GM21423 (cell line): ENCODE data around the gene PTPN2.

Experiments used
- ATAC-seq: cut with Tn5 transposase; IDR thresholded peaks from one replicate; pipeline ENCODE4 v1.9.1; 2021; ENCODE audit warnings: mild to moderate bottlenecking, moderate library complexity; ENCODE audit not compliant: unreplicated experiment

The PTPN2 gene

DNA sequence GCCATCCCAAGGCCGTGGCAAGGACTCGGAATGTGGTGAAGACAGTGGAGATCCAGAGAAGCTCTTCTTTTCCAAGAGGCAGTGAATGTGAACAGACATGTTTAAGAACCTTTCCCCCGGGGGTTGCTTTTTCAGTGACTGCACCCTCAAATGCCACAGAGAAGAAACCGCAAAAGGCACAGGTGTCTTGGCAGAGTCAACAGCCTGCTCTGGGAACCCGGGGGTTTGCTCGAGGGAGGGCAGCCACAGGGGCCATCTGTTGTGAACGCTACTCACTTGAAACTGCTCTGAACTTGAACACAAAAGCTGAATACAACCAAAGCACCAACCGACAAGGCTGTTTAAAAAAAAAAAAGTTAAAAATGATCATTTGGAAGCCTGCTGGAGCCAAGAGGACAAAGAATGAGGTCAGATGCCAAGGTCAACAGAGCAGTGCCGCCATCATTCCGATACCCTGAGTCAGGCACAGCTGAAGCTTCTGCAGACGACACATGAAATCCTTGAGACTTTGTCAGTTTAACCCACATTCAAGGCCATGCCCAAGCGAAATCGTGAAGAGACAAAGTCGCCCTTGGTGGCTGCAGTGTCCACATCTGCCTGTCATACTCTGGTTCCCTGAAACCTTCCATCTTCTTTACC, 133.8 kb downstream of the PTPN2 start:
- no peak for ATAC-seq

DNA sequence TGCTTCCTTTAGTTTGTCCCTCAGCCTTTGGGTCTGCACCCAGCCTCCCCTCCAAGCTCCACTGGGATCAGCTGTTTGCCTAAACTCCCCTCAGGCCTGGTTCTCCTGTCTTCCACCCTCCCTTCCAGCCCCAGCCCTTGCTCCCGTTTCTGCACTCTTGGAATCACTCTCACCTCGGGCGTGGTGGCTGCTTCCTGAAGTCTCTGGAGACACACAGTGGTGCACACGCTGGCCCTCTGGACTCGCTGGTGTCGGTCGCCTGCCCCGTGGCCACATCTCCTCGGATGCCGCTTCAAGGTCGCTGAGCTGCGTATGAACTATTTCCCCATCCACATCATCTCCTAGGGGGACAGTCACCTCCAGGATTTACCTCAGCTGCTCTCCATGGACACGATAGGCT, 134.9 kb downstream of the PTPN2 start:
- no peak for ATAC-seq

DNA sequence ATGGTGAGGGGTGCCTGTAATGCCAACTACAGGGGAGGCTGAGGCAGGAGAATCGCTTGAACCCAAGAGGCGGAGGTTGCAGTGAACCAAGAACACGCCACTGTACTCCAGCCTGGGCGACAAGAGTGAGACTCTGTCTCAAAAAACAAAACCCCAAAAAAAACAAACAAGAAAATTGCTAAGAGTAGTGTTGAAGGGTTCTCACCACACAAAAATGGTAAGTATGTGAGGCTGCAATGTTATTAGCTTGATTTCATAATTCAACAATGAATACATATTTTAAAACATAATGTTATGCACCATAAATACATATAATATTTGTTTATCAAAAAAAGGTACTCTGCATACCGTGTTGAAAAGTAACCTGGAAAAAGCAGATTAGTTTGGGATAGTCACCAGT, 135.4 kb downstream of the PTPN2 start:
- ATAC-seq, result no peak

DNA sequence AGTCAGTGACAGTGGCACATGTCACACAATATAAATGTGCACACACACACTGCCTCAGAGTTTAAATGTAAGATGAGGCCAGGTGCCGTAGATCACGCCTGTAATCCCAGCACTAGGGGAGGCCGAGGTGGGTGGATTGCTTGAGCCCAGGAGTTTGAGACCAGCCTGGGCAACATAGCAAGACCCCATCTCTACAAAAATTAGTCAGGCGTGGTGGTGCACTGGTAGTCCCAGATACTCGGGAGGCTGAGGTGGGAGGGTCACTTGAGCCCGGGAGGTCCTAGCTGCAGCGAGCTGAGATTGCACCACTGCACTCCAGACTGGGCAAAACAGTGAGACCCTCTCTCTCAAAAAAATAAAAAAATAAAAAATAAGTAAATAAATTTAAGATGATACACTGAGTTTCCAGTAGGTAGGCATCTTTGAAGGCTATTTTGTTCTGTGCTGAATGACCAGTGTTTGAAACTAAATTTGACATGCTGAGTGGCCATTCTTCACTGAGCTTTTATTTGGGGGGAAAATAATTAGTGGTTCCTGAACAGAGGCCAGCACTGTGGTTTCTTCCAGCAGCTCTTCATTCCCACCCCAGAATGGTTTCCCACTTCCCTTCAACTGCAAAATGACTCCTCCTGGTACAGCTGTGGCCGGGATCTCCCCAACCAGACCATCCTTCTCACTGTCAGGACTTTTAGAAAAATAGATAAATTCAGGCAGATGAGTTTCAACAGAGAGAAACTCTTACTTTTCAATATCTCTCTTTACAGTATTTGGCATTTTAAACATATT, 136.3 kb downstream of the PTPN2 start:
- ATAC-seq, result no peak

DNA sequence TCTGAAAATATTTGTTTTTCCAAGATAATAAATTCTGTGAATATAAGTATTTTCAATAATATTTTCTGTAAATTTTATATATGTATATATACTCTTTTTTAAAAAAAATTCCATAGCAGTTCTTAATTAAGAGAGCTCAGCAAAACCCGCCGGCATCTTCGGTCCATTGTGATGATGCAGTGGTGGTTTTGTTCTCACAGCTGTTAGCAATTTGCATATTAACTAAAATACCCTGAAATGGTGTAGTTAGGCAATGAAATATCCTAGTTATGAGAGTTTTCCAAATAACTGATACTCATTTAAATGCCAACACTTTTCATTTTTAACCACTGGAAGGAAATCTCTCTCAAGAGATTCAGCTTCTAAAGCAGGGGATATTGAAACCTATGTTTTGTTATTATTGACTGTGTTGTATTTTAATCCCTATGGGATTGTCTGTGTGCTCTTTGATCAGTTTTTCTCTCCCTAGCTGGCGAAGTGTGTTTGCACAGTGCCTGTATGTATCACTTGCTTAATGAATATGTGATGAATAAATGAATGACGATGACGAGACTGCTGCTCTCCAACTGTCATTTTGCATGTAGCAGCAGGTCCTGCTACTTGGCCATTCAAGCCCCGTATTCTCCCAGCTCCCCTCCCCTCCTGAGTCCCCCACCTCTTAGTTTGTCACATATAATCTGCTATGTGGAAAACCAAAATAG, 138.8 kb downstream of the PTPN2 start:
- ATAC-seq, result no peak

DNA sequence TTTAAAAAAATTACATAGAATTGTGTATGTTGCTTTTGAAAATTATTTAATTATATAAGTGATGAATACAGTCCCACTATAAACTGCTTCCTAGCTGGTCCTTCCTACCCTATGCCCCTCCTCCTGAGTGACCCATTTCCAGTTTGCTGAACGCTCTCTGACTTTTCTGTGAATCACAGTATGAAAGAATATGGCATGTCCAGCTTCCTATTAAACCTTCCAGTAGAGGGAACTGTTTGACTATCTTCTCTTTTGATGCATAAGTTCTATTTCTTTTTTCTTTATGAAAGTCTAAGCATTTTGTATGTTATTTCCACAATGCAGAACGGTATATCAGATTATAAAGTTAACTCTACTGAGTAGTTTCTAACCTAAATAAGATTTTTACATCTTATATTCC, 139.9 kb downstream of the PTPN2 start:
- no peak for ATAC-seq

DNA sequence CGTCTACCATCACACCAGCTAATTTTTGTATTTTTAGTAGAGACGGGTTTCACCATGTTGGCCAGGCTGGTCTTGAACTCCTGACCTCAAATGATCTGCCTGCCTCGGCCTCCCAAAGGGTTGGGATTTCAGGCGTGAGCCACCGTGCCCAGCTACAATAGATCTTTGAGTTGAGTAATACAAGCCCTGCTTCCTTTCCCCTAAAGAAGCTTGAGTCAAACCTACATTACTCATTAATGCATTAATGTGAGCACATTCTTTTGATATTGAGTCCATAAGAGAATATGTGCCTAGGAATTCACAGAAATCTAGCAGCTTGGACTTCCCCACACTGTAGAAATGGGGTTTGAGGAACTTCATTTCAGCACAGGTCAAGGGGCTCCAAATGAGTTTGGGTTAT, 141.6 kb downstream of the PTPN2 start:
- no peak for ATAC-seq
